Activated CD8-positive, alpha-beta T cell treated with anti-CD3 and anti-CD28 coated beads for 36 hours (primary cell): ENCODE data around the gene RELN. TPM values are rescaled to one million over a fixed set of nuclear protein-coding genes. Genes with fewer than 3 reads are reported as not detected.

Experiments used
- ATAC-seq: fragments of 200-7000 bp; cut with Tn5 transposase; one replicate; pipeline ENCODE4 v1.10.0; 2021; ENCODE audit warnings: mild to moderate bottlenecking, moderate library complexity
- CTCF ChIA-PET: fragments of 350-600 bp; sonication (Branson Sonifier 250); formaldehyde crosslinking; loops from one replicate; lab custom pipeline; 2021; ENCODE audit warnings: antibody characterized with exemption; lab: Charles Lee
- POLR2A ChIA-PET: fragments of 350-600 bp; sonication (Branson Sonifier 250); formaldehyde crosslinking; loops from one replicate; lab custom pipeline; 2021; ENCODE audit warnings: antibody characterized with exemption; lab: Charles Lee
- DNase-seq: peaks from one replicate; pipeline ENCODE4 v3.0.0-alpha.2; 2020
- H3K27ac Mint-ChIP-seq: one replicate; pipeline ENCODE4 v1.8.0; 2021; ENCODE audit warnings: mild to moderate bottlenecking, mixed read lengths
- H3K27me3 Mint-ChIP-seq: one replicate; pipeline ENCODE4 v1.8.0; 2021; ENCODE audit warnings: mixed read lengths
- H3K36me3 Mint-ChIP-seq: one replicate; pipeline ENCODE4 v1.8.0; 2021; ENCODE audit warnings: low read depth, mixed read lengths
- H3K4me1 Mint-ChIP-seq: one replicate; pipeline ENCODE4 v1.8.0; 2021; ENCODE audit warnings: low read depth, mixed read lengths
- H3K4me3 Mint-ChIP-seq: one replicate; pipeline ENCODE4 v1.8.0; 2021; ENCODE audit warnings: mild to moderate bottlenecking, moderate library complexity, mixed read lengths
- H3K9me3 Mint-ChIP-seq: one replicate; pipeline ENCODE4 v1.8.0; 2021; ENCODE audit warnings: mixed read lengths
- intact Hi-C: fragments of 100-400 bp; cut with micrococcal nuclease; formaldehyde crosslinking; loops from one replicate; pipeline ENCODE4 v1.10.0; 2022
- total RNA-seq, 2 experiments: library from RNA; stranded (reverse); gene quantifications; one replicate each; pipeline ENCODE4 v1.2.3, GENCODE V29; 2021
- TF ChIP-seq, protein P1 (sequence below): fragments of 200-600 bp; IDR thresholded peaks from one replicate; pipeline ENCODE4 v1.8.0; 2022; ENCODE audit warnings: antibody characterized with exemption, mild to moderate bottlenecking

The RELN gene
- total RNA-seq, 2 experiments from 2014 or later = not detected

DNA sequence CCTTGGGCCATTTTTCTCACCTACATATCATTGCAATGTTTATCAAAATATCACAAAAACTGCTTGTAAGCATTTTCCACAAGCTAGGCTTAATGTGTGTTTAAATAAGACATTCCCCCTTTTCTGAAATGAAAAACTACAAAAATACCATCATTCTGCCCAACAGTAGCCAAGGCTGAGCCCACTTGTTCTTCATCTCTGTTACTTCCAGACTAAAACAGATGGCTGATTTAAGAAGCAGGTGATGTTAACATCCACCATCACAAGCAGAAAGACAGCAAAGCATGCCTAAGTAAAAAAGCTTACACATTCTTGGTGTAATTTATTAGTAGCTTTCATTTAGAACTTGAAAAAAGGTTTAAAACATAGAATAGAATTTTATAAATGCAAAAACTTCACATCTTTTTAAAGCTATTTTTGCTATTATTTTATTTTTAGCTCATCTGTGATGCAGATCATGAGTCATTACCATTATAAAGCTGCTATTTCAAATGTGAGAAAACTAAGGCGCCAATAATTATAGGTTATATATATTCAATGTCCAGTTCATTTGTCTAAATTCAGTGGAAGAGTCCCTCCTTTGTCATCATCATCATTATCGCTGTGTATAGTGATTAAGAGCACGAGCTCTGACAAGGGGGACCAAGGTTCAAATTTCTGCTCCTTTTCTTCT lies 109.4 kb downstream of the RELN start:
- Mint-ChIP-seq H3K4me3 (no peak overlapping the region), H3K4me1 (no peaks in the 10 kb centered on the region), H3K9me3 (no peaks in the 10 kb centered on the region), H3K36me3 (no peaks in the 10 kb centered on the region), H3K27ac (no peak overlapping the region), H3K27me3 (peaks cover 4% of the 10 kb centered on the region)
- ATAC-seq = no peak
- ChIA-PET POLR2A (interaction anchor here (1.2 kb wide), 1 partner anchor 10 kb away, joined by 3 read pairs; no protein-coding TSS in a partner anchor), CTCF (interaction anchor here (0.9 kb wide), 1 partner anchor 10 kb away, joined by 3 read pairs; no protein-coding TSS in a partner anchor)
- intact Hi-C loops = no loop called here
- no peak for DNase-seq
- TF ChIP-seq, protein P1, sequence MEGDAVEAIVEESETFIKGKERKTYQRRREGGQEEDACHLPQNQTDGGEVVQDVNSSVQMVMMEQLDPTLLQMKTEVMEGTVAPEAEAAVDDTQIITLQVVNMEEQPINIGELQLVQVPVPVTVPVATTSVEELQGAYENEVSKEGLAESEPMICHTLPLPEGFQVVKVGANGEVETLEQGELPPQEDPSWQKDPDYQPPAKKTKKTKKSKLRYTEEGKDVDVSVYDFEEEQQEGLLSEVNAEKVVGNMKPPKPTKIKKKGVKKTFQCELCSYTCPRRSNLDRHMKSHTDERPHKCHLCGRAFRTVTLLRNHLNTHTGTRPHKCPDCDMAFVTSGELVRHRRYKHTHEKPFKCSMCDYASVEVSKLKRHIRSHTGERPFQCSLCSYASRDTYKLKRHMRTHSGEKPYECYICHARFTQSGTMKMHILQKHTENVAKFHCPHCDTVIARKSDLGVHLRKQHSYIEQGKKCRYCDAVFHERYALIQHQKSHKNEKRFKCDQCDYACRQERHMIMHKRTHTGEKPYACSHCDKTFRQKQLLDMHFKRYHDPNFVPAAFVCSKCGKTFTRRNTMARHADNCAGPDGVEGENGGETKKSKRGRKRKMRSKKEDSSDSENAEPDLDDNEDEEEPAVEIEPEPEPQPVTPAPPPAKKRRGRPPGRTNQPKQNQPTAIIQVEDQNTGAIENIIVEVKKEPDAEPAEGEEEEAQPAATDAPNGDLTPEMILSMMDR = no peak

GRCh38 chr7:103879411-103879810 lies 110.0 kb downstream of the RELN start:
- intact Hi-C loops = no loop called here

DNA sequence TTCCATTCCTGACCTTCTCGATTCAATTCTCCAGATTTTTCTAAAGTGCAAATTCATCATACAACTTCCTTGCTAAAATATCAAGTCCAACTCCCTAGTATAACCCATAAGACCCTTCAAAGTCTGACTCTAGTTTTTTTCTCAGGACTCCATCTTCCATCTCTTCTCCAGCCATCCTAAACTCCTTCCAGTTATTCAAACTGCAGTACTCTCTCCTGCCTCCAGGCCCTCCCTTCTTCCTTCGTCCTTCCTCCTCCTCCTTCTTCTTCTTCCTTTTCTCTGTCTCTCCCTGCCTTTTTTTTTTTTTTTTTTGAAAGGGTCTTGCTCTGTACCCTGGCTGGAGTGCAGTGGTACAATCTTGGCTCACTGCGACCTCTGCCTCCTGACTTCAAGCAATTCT lies 111.9 kb downstream of the RELN start:
- POLR2A ChIA-PET = no interaction called here
- intact Hi-C loops = no loop called here
- Mint-ChIP-seq H3K27ac (no peak overlapping the region), H3K27me3 (peaks cover 3% of the 10 kb centered on the region), H3K9me3 (no peaks in the 10 kb centered on the region), H3K4me1 (no peaks in the 10 kb centered on the region), H3K4me3 (no peak overlapping the region), H3K36me3 (no peaks in the 10 kb centered on the region)
- DNase-seq (no peak), ATAC-seq (no peak)
- CTCF ChIA-PET = no interaction called here
- TF ChIP-seq, protein P1 = no peak

More at GRCh38 chr7:103879411-103879810, 110.0 kb downstream of the RELN start:
- CTCF ChIA-PET = interaction anchor here (0.9 to 1.4 kb wide), 2 partner anchors 9 to 21 kb away, joined by 3 read pairs; no protein-coding TSS in a partner anchor
- H3K36me3 Mint-ChIP-seq = no peaks in the 10 kb centered on the region
- ATAC-seq (no peak), DNase-seq (no peak)
- peaks cover 4% of the 10 kb centered on the region for H3K27me3 Mint-ChIP-seq
- POLR2A ChIA-PET = interaction anchor here (1.2 kb wide), 1 partner anchor 10 kb away, joined by 3 read pairs; no protein-coding TSS in a partner anchor
- TF ChIP-seq, protein P1 = no peak
- no peaks in the 10 kb centered on the region for H3K9me3 Mint-ChIP-seq
- no peak overlapping the region for H3K27ac Mint-ChIP-seq
- no peak overlapping the region for H3K4me3 Mint-ChIP-seq
- H3K4me1 Mint-ChIP-seq = no peaks in the 10 kb centered on the region

- Mint-ChIP-seq H3K9me3 (no peaks in the 10 kb centered on the region), H3K4me3 (no peak overlapping the region), H3K4me1 (no peaks in the 10 kb centered on the region), H3K27me3 (peaks cover 2% of the 10 kb centered on the region), H3K36me3 (no peaks in the 10 kb centered on the region), H3K27ac (no peak overlapping the region)
- DNase-seq (no peak), ATAC-seq (no peak)
- POLR2A ChIA-PET = no interaction called here
- CTCF ChIA-PET = no interaction called here
- intact Hi-C loops = no loop called here
- TF ChIP-seq, protein P1 = no peak
Observed at GRCh38 chr7:103875718-103876117, 113.7 kb downstream of the RELN start.

DNA sequence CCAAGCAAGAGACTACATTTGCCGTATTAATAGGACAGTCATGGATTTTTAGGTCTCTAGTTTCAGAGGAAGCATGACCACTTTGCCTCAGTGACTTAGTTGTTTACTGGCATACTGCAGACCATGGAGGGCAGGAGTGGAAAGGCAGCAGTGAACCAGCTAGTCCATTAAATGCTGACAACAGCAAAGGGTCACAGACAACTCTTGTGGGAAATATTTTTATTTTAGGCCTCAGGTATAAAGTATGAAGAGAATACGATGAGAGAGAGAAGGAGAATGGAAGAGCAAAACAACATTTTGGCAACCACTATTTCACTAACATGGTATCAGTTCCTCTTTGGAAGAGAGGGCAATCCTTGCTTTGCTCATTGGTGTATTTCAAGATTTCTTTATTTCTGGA lies 118.0 kb downstream of the RELN start:
- ChIA-PET POLR2A (no interaction called here), CTCF (no interaction called here)
- DNase-seq = no peak
- no peak overlapping the region for H3K4me3 Mint-ChIP-seq
- no peaks in the 10 kb centered on the region for H3K9me3 Mint-ChIP-seq
- TF ChIP-seq, protein P1 = no peak
- H3K27ac Mint-ChIP-seq = no peak overlapping the region
- ATAC-seq = no peak
- H3K27me3 Mint-ChIP-seq = no peaks in the 10 kb centered on the region
- H3K4me1 Mint-ChIP-seq = no peaks in the 10 kb centered on the region
- intact Hi-C loops = no loop called here
- H3K36me3 Mint-ChIP-seq = no peaks in the 10 kb centered on the region
